ENCODE results near the gene ROBO4.

GRCh38 chr11:124844664-124845079, 53.0 kb downstream of the ROBO4 start:
- no peak for TF ChIP-seq CEBPB (IDR thresholded peaks at IDR 0.05)
- no peak for TF ChIP-seq TAF1 (IDR thresholded peaks at IDR 0.05; ENCODE audit: low read depth)
- no peak for TF ChIP-seq FOXM1 (IDR thresholded peaks at IDR 0.05; ENCODE audit: borderline replicate concordance, low read depth)
- TF ChIP-seq CREB1 (IDR thresholded peaks at IDR 0.05; ENCODE audit: low read depth): no peak
- no peak for TF ChIP-seq TCF12 (IDR thresholded peaks at IDR 0.05; ENCODE audit: low read depth)
- no peak for TF ChIP-seq EP300 (IDR thresholded peaks at IDR 0.05; ENCODE audit: borderline replicate concordance)

All from Ishikawa (cell line).